CD14-positive monocyte (primary cell): ENCODE data around the gene SPNS3. TPM values are rescaled to one million over a fixed set of nuclear protein-coding genes. Genes with fewer than 3 reads are reported as not detected.

ENCODE experiments used
- DNase-seq, 3 donors: peaks; one replicate each; pipeline ENCODE4 v3.0.0-alpha.2; 2011 to 2022
- H2AFZ ChIP-seq: 2 replicates; pipeline ENCODE4 v1.6.0; 2012; ENCODE audit warnings: mild to moderate bottlenecking, low read depth, low read length, inconsistent platforms; ENCODE audit not compliant: insufficient read depth, poor library complexity, severe bottlenecking
- H3K27ac ChIP-seq, 2 donors: 1 replicate in 1 of 2; 2 replicates in 1 of 2; pipeline ENCODE4 v1.5.1; 2012 to 2013; ENCODE audit warnings: low read length in 2 of 2, control low read depth in 1 of 2, inconsistent platforms in 1 of 2, low read depth in 1 of 2, mild to moderate bottlenecking in 1 of 2
- H3K27me3 ChIP-seq, 2 donors: one replicate each; pipeline versions ENCODE4 v1.6.0 to v1.6.1; 2011 to 2013; ENCODE audit warnings: low read length in 2 of 2; ENCODE audit not compliant: control insufficient read depth in 2 of 2, insufficient read depth in 2 of 2
- H3K36me3 ChIP-seq, 2 donors: replicated peaks in 1 of 2; 1 replicate in 1 of 2; 2 replicates in 1 of 2; pipeline versions ENCODE4 v1.5.1 to v1.6.1; 2012 to 2013; ENCODE audit warnings: low read length in 2 of 2, control low read depth in 1 of 2, inconsistent platforms in 1 of 2, mild to moderate bottlenecking in 1 of 2; ENCODE audit not compliant: insufficient read depth in 2 of 2, control insufficient read depth in 1 of 2
- H3K4me1 ChIP-seq, 2 donors: 1 replicate in 1 of 2; 2 replicates in 1 of 2; pipeline versions ENCODE4 v1.5.1 to v1.6.1; 2012 to 2013; ENCODE audit warnings: low read length in 2 of 2, control low read depth in 1 of 2, inconsistent platforms in 1 of 2, mild to moderate bottlenecking in 1 of 2, moderate library complexity in 1 of 2; ENCODE audit not compliant: insufficient read depth in 2 of 2, control insufficient read depth in 1 of 2
- H3K4me2 ChIP-seq: replicated peaks from 2 replicates; pipeline ENCODE3; 2012; ENCODE audit warnings: low read length, moderate library complexity, mild to moderate bottlenecking; ENCODE audit not compliant: poor library complexity, severe bottlenecking; ENCODE audit errors: extremely low read depth
- H3K4me3 ChIP-seq, 3 experiments: fragments of 200-600 bp in 1 of 3; sonication (generic) in 1 of 3; replicated peaks in 1 of 3; 1 replicate in 2 of 3; 2 replicates in 1 of 3; pipeline ENCODE4 v1.5.1; 2011 to 2013; ENCODE audit warnings: low read length in 3 of 3, mild to moderate bottlenecking in 3 of 3, control low read depth in 2 of 3, low read depth in 2 of 3, inconsistent platforms in 1 of 3, moderate library complexity in 1 of 3
- H3K79me2 ChIP-seq: 2 replicates; pipeline ENCODE4 v1.6.0; 2012; ENCODE audit warnings: mild to moderate bottlenecking, control low read depth, inconsistent platforms, low read length, moderate library complexity; ENCODE audit not compliant: insufficient read depth
- H3K9ac ChIP-seq: 2 replicates; pipeline ENCODE4 v1.6.0; 2017; ENCODE audit warnings: low read length, mild to moderate bottlenecking; ENCODE audit not compliant: insufficient read depth, poor library complexity, severe bottlenecking
- H3K9me3 ChIP-seq, 2 donors: replicated peaks in 1 of 2; 1 replicate in 1 of 2; 2 replicates in 1 of 2; pipeline versions ENCODE4 v1.5.1 to v1.6.1; 2012 to 2013; ENCODE audit warnings: low read length in 2 of 2, control low read depth in 1 of 2; ENCODE audit not compliant: control insufficient read depth in 1 of 2, insufficient read depth in 1 of 2
- H4K20me1 ChIP-seq: 2 replicates; pipeline ENCODE4 v1.6.0; 2012; ENCODE audit warnings: mild to moderate bottlenecking, low read length, control low read depth, moderate library complexity; ENCODE audit not compliant: insufficient read depth
- H3K27ac Mint-ChIP-seq, 7 donors: one replicate each; pipeline ENCODE4 v1.8.0; 2020; ENCODE audit warnings: mild to moderate bottlenecking in 7 of 7, mixed read lengths in 7 of 7, moderate library complexity in 6 of 7, inconsistent platforms in 2 of 7
- H3K27me3 Mint-ChIP-seq, 3 donors: one replicate each; pipeline ENCODE4 v1.8.0; 2021 to 2022; ENCODE audit warnings: low read depth in 3 of 3, mild to moderate bottlenecking in 3 of 3, mixed read lengths in 3 of 3, moderate library complexity in 3 of 3, inconsistent platforms in 1 of 3
- H3K36me3 Mint-ChIP-seq, 2 donors: one replicate each; pipeline ENCODE4 v1.8.0; 2020; ENCODE audit warnings: mixed read lengths in 2 of 2, inconsistent platforms in 1 of 2, mild to moderate bottlenecking in 1 of 2
- H3K4me1 Mint-ChIP-seq: one replicate; pipeline ENCODE4 v1.8.0; 2020; ENCODE audit warnings: mild to moderate bottlenecking, mixed read lengths
- H3K4me3 Mint-ChIP-seq, 2 donors: one replicate each; pipeline ENCODE4 v1.8.0; 2020; ENCODE audit warnings: mild to moderate bottlenecking in 2 of 2, mixed read lengths in 2 of 2, moderate library complexity in 1 of 2
- H3K9me3 Mint-ChIP-seq, 7 donors: one replicate each; pipeline ENCODE4 v1.8.0; 2020 to 2022; ENCODE audit warnings: mixed read lengths in 7 of 7, mild to moderate bottlenecking in 6 of 7, moderate library complexity in 6 of 7, inconsistent platforms in 2 of 7
- CTCF ChIP-seq: fragments of 200-600 bp; IDR thresholded peaks from one replicate; pipeline ENCODE4 v1.8.0; 2022; ENCODE audit warnings: antibody characterized with exemption, mild to moderate bottlenecking
- whole genome bisulfite sequencing: methylation state at CpG from one replicate; pipeline ENCODE4 v1.1.5; 2013; ENCODE audit warnings: missing lambda C conversion rate; ENCODE audit not compliant: insufficient coverage; 5-methylcytosine and 5-hydroxymethylcytosine counted together
- intact Hi-C, 2 donors: fragments of 100-400 bp; cut with micrococcal nuclease; formaldehyde crosslinking; loops; one replicate each; pipeline versions ENCODE4 v1.15.0 to v1.15.1; 2023
- polyA plus RNA-seq, 3 donors: library from polyadenylated mRNA; depleted of rRNA in 1 of 3; unstranded in 2 of 3; stranded (reverse) in 1 of 3; fragments of 300-500 nt in 2 of 3; fragments of >200 nt in 1 of 3; fragmentation: Illumina TruSeq in 2 of 3; gene quantifications; 1 replicate in 2 of 3; 2 replicates in 1 of 3; pipeline ENCODE4 v1.2.3, GENCODE V29; 2012 to 2021

The SPNS3 gene
- polyA plus RNA-seq, 3 donors = 2.3 to 5.7 (median 4.5) TPM

- no peaks in the 10 kb centered on the region for H3K9me3 ChIP-seq
- H3K79me2 ChIP-seq = peaks cover 80% of the 10 kb centered on the region
- H3K27ac ChIP-seq = no peak overlapping the region
- peaks cover 56 to 60% of the 10 kb centered on the region in 2 donors for H3K4me1 ChIP-seq
- Mint-ChIP-seq H3K27me3 (peaks cover 0 to under 1% (median 0%) of the 10 kb centered on the region in 3 donors), H3K4me3 (no peak overlapping the region), H3K9me3 (no peaks in the 10 kb centered on the region), H3K36me3 (peaks cover 15 to 25% of the 10 kb centered on the region in 2 donors), H3K27ac (no peak overlapping the region), H3K4me1 (peaks cover 59% of the 10 kb centered on the region)
- H3K27me3 ChIP-seq = no peaks in the 10 kb centered on the region
- intact Hi-C loops = no loop called here
- TF ChIP-seq CTCF = no peak
- H4K20me1 ChIP-seq = no peaks in the 10 kb centered on the region
- H2AFZ ChIP-seq = no peak overlapping the region
- H3K4me2 ChIP-seq = no peak overlapping the region
- peaks cover 8 to 16% of the 10 kb centered on the region in 2 donors for H3K36me3 ChIP-seq
- H3K4me3 ChIP-seq = no peak overlapping the region
- DNase-seq = no peak
- no peak overlapping the region for H3K9ac ChIP-seq
- 76% methylated on average over 15 of the region's 17 CpGs for WGBS
Observed at GRCh38 chr17:4438162-4438944, 4.6 kb downstream of the SPNS3 start.

GRCh38 chr17:4440021-4440420 lies 6.3 kb downstream of the SPNS3 start:
- no peak overlapping the region for H3K4me3 Mint-ChIP-seq
- H3K9ac ChIP-seq = no peak overlapping the region
- H3K79me2 ChIP-seq = peaks cover 71% of the 10 kb centered on the region
- no peak overlapping the region for H3K4me3 ChIP-seq
- H3K4me1 Mint-ChIP-seq = peaks cover 55% of the 10 kb centered on the region
- TF ChIP-seq CTCF = no peak
- no peak for DNase-seq
- no peaks in the 10 kb centered on the region for H4K20me1 ChIP-seq
- H3K27me3 Mint-ChIP-seq = no peaks in the 10 kb centered on the region
- peaks cover 50 to 53% of the 10 kb centered on the region in 2 donors for H3K4me1 ChIP-seq
- no peak overlapping the region for H3K27ac ChIP-seq
- no peak overlapping the region for H2AFZ ChIP-seq
- intact Hi-C loops = no loop called here
- no peaks in the 10 kb centered on the region for H3K9me3 Mint-ChIP-seq
- H3K9me3 ChIP-seq = no peaks in the 10 kb centered on the region
- WGBS = 76% methylated on average over 3 of the region's 8 CpGs
- H3K36me3 Mint-ChIP-seq = peaks cover 15 to 26% of the 10 kb centered on the region in 2 donors
- H3K36me3 ChIP-seq = peaks cover 8 to 16% of the 10 kb centered on the region in 2 donors
- H3K27ac Mint-ChIP-seq = no peak overlapping the region
- no peak overlapping the region for H3K4me2 ChIP-seq
- H3K27me3 ChIP-seq = no peaks in the 10 kb centered on the region
